HCT116 (cell line): ENCODE results near the gene OPN4.

Source experiments
- ATF3 ChIP-seq: IDR thresholded peaks from 2 replicates; pipeline ENCODE4 v1.6.1; 2012
- CTCF ChIP-seq, 3 experiments: fragments of 200-600 bp in 1 of 3; sonication (generic) in 1 of 3; IDR thresholded peaks in 2 of 3; conservative IDR thresholded peaks in 1 of 3; 2 replicates each; pipeline ENCODE4 v1.5.1; 2012 to 2017; ENCODE audit warnings: low read depth in 2 of 3, low read length in 2 of 3, antibody characterized with exemption in 1 of 3, borderline replicate concordance in 1 of 3, control low read depth in 1 of 3, mild to moderate bottlenecking in 1 of 3, mixed read lengths in 1 of 3, mixed run types in 1 of 3, moderate library complexity in 1 of 3; ENCODE audit not compliant: insufficient read depth in 1 of 3
- ELF1 ChIP-seq: IDR thresholded peaks from 2 replicates; pipeline ENCODE4 v1.6.1; 2012; ENCODE audit warnings: low read depth, borderline replicate concordance
- EZH2phosphoT487 ChIP-seq: fragments of 200-600 bp; IDR thresholded peaks from 2 replicates; pipeline ENCODE4 v1.6.1; 2018; ENCODE audit warnings: antibody characterized with exemption, borderline replicate concordance
- MAX ChIP-seq: IDR thresholded peaks from 2 replicates; pipeline ENCODE4 v1.6.1; 2012
- POLR2AphosphoS5 ChIP-seq: IDR thresholded peaks from 2 replicates; pipeline ENCODE4 v1.6.1; 2011; ENCODE audit warnings: mild to moderate bottlenecking, low read depth, low read length, moderate library complexity

- TF ChIP-seq EZH2phosphoT487: no peak
- no peak for TF ChIP-seq CTCF (IDR thresholded peaks at IDR 0.05 in 2 of 3, conservative IDR thresholded peaks at IDR 0.05 in 1 of 3; ENCODE audit: borderline replicate concordance in 1 of 3, insufficient read depth in 1 of 3, low read depth in 2 of 3, low read length in 2 of 3)
- TF ChIP-seq MAX: no peak
- no peak for TF ChIP-seq POLR2AphosphoS5
- no peak for TF ChIP-seq ATF3
- TF ChIP-seq ELF1: no peak
These were observed 968 bp upstream of the OPN4 start for GRCh38 chr10:86653379-86653778.
